Activated T-cell treated with anti-CD3 and anti-CD28 coated beads for 1 hour (primary cell): ENCODE measurements around the gene KRT83.

Experiments
- DNase-seq: peaks from one replicate; pipeline ENCODE4 v3.0.0-alpha.2; 2020; ENCODE audit warnings: low read depth

Gene KRT83

DNA sequence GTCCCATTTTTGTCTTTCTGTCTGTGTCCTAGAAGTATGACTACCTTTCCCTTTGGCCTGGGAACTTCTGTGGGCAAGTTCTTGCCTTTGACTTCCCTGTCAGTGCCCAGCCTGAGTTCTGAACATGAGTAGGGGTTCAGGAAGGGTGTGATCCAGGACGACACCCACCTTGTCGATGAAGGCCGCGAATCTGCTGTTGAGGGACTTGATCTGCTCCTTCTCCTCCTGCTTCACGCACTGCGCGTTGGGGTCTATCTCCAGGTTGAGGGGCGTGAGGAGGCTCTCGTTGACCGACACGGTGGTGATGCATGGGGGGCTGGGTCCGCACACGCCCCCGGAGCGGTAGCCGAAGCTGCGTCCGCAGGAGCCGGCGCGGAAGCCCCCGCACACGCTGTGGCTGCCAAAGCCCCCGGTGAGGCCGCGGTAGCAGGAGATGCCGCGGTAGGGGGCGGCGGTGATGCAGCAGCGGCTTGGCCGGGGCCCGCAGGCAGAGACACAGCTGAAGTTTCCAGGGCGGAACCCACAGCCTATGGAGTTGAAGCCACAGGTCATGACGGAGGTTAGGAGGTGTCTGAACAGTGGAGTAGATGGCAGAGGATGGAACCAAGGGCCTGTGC is at the start of gene KRT83:
TSS of gene KRT83 (minus strand) at position 615 of the 617 bp plus-strand sequence. CDS start at position 552, 63 bp downstream.
- no peak for DNase-seq

DNA sequence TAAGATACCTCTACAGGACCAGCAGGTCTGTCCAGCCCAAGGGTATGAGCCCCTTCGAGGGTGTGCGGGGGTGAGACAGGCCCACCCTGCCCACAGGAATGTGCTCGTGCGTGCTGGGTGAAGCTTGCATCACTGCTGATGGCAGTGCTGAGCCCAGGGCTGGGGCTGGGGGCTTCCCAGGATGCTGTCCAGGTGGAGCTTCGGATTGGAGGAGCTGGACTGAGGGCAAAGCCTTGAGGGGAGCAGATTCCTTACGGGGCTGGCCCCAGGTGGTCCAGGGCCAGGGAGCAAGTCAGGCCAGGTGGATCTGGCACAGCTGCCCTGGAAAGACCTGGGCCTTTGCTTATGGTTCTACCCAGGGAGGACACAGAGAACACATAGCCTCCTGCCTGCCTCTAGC is 48.6 kb upstream of the KRT83 start:
- DNase-seq = no peak

- no peak for DNase-seq
Observed at GRCh38 chr12:52369211-52369610, 48.0 kb upstream of the KRT83 start.

- no peak for DNase-seq
Observed at GRCh38 chr12:52368508-52368907, 47.3 kb upstream of the KRT83 start.

DNA sequence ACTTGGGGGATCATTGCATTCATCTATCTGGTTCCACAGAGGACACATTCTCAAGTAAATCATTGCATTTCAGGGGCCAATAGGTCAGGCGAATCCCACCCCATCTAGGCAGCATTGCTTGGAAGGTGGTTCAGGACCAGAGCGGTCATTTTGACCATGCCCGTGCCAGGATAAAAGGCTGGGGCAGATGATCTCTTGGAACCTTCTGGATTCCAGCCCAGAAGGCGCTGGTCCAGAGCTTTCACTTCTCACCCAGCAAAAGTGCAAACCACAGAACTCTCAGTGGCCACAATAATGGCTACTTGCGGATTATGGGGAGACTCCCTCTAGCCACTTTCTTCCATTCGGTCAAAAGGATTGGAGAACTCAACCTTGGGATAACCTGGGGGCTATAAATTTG is 46.7 kb upstream of the KRT83 start:
- DNase-seq = no peak

DNA sequence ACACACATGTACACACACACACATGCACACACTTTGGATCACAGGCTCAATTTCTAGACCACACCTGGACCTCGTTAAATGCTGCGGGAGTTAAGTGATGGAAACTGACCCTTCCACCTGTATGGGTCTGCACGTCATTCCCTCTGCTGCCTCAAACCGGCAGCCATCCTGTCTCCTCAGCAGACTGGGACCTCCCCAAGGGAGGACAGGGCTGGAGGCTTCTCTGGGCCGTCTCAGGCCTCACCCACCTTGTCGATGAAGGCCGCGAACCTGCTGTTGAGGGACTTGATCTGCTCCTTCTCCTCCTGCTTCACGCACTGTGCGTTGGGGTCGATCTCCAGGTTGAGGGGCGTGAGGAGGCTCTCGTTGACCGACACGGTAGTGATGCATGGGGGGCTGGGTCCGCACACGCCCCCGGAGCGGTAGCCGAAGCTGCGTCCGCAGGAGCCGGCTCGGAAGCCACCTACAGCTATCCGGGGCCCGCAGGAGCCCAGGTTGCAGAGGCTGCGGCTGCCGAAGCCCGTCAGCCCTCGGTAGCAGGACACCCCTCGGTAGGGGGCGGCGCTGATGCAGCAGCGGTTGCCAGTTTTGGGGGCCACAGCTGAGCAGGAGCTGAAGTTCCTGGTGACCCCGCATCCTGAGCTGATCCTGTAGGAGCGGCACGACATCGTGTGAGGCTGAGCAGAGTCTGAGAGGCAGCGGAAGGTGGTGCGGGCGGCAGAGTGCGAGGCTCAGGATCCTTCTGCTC is 45.7 kb upstream of the KRT83 start, which contains the start of gene KRT85:
TSS of gene KRT85 (minus strand) at position 744 of the 748 bp plus-strand sequence. CDS start at position 668, 76 bp downstream.
- DNase-seq = no peak

GRCh38 chr12:52364901-52365489 is 43.8 kb upstream of the KRT83 start:
- no peak for DNase-seq

DNA sequence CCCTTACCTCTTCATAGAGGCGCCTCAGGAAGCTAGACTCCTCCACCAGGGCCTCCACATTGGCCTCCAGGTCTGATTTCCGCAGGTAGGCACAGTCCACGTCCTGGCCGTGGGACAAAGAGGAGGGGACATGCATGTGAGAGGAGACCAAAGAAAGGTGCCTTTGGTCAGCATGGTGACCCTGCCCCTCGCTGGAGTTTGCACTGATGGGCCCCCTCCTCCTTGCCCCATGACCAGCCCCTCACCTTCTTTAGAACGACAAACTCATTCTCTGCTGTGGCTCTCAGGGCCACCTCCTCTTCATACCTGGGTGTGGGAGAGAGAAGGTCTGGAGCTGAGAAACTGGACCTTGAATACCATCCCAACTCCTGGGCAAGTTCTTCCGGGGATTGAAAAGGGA is 42.9 kb upstream of the KRT83 start:
- no peak for DNase-seq

DNA sequence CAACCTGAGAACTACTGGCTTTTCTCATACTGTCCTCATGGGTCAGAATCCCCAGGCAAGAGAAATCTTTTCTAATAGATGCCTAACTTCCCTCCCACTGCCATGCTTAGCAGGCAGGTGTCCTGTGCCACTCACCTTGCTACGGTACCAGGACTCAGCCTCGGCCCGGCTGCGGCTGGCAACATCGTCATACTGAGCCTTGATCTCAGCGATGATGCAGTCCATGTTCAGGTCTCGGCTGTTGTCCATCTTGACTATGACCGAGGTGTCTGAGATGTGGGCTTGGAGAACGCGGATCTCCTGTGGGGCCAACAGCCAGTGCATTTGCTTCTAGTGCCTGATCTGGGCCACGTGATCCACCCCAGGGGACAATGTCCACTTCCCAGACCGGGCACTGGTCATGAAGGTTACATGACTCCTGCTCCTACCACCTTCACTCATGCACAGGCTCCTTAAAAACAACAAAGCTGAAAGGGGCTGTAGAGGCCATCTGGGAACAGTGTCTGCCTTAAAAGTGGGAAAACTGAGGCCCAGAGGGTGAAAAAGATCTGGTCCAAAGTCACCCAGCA is 42.0 kb upstream of the KRT83 start:
- no peak for DNase-seq

DNA sequence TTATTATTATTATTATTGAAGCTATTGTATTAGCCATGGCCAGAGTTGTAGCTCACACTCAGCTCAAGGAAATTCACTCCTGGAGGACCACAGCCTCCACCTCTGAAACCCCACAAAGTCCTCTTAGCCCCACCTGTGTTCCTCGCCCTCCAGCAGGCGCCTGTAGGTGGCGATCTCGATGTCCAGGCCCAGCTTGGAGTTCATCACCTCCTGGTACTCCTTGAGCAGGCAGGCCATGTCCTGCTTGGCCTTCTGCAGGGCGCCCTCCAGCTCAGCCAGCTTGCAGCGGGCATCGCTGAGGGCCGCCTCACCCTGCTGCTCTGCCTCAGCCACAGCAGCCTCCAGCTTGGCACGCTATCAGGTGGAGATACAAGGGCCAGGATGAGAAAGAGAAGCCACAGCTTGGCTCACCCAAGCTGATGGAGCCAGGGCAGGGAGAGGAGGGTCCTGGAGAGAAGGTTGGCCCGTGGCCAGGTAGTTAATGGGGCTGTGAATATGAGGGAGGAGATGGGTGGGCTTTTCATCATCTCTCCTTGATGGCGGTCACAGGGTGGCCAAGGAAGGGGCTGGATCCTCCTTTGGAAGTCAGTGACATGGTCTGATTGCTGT is 41.0 kb upstream of the KRT83 start:
- DNase-seq = no peak

- no peak for DNase-seq
Observed at GRCh38 chr12:52361553-52361952, 40.4 kb upstream of the KRT83 start.

GRCh38 chr12:52360663-52361271 is 39.6 kb upstream of the KRT83 start:
- DNase-seq = no peak

- no peak for DNase-seq
Observed at GRCh38 chr12:52360106-52360662, 39.0 kb upstream of the KRT83 start.

DNA sequence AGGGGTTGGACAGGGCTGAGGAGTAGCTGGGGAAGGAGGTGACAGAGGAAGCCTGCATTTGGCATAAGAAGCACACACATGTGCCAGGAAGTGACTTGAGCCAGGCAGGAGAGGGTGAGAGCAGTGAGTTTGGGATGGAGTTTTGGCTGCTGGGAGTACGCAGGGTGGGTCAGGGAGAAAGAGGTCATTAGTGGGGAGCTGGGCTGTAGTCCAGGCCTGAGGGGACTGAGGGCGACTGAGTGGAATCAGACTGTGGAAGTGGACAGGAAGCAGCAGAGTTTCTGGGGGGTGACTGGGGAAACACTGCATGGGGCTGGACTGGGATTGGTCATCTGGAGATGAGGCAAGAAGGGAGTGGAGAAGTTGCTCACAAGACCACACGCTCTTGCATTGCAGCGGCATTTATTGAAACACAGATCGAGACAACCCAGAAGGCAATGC is 38.4 kb upstream of the KRT83 start:
- no peak for DNase-seq

DNA sequence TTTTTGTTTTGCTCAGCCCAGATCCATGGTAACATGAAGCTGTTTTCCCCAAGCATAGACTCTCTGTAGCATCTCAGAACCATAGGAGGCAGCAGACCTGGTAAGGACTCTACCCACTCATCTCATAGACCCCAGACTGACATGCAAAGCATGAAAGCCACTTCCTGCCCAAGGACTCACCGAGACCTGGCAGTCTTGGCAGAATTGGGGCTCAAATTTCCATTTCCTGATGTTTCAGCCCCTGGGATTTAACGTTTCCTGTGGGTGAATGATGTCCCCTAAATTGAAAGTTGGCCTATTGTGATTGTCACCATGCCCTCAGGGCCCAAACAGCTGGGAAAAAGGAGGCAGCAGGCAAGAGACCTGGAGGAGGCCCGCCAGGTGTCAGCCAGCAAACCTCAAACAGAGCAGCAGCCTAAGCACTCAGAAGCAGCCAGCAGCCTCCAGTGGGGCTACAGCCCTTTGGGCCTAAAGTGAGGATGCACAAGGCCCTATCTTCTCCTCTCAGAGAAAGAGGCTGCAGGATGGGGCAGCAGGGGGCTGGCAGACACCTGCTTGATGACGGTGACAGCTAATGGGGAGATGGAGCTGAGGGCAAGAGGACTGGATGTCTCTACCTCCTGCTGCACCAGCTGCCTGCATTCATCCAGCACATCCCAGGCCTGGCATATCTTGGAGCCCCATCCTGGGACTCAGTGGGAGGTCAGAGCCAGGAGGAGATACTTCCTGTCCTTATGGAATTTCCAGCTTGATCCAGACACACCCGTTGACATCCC is 37.6 kb upstream of the KRT83 start:
- no peak for DNase-seq

DNA sequence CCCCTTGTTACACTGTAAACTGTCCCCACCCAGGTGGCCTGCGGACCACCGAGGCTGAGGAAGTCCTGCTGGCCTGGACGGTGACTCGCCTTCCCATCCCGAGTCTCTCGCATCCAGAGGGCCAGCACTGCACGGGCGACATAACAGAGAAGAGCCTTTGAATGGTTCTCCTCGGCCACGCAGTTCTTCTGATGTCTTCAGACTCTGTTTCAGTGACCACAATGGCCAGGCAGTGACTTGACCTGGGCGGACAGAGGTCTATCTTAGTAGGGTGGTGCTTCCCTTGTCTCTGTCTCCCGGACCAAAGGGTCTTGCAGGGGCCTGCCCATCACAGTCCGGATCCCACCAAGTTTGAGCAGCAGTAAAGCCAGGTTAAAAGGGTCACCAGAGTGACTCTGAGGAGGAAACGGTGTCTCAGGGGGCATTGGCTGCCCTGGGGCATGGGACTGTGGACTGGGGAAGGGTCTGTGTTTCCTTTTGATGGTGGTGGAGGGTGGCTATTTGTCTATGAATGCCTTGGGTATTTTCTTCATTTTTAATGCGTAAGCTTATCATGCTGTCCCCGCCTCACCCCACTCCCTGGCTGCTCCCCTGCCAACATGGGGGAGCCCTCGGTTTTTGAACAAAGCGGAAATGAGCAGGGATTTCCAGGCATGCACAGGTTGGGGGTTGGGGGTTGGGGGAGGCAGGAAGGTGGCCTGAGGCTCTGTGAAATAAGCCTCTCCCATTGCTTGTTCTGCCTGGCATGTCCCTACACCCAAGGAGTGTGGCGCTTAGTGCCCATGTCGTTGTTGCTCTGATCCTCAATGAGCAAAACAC is 35.8 kb upstream of the KRT83 start:
- DNase-seq = no peak

DNA sequence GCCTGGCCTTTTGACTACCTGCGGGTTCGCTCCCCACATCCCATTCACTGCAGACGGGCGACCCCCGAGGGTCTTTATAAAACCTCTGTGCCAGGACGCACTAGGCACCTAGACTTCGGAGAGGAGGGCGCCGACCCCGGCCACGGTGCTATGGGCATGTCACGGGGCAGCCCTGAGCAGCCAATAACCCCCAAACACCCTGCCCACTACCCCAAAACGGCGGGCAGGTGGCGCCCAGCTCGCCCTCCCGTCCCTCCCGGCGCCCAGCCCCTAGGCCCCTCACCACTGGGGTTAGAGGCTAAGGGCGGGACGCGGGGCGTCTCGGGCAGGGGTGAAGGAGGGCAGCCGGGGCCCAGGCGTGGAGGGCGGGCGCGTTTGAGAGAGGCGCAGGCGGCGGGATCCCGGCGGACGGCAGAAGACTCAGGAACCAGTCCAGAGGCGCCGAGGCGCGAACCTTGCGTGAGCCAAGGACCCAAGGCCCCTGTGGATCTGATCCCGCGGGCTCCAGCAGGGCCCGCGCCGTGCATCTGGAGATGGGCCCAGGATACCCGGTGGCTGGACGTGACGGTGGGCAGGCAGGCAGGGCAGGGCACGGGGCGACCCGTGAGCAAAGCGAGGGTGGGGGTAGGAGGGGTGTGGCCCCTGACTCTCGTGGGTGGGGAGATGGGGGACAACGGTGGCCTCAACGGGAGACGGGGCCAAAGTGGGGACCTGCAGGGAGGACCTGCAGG is 35.0 kb upstream of the KRT83 start:
- DNase-seq = no peak

DNA sequence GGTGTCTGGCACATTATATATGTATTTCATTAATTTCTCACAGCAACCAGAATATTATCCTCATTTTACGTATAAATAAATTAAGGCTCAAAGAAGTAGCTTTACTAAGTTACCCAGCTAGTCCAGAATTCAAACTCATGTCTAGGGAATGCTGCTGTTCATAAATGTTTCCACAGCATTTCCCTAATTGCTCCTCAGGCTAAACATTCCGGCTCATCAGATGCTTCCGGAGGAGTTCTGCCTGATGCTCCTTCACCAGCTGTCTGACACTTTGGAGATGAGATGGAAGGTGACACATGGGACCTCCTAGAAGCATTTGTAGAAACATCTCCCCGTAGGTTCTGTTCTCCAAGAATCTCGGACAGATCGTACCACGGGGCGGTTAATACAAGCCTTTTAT is 34.0 kb upstream of the KRT83 start:
- no peak for DNase-seq

DNA sequence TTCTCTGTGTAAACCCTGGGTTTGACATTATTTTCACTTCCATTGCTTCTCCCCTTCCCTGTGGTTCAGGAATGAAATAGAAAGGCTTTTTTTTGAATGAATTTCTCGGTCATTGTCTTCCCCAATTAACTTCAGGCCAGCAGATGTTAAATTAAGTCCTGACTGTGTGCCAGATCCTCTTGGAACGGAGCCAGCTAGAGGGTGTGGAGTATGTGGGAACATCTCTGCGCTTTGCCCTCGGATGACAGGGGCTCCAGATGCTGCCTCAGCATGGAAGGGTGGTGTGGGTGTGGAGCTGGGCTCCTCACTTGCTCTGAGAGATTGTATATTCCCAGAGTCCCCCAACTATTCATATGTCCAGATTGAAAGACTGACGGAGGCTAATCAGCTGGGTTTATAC is 33.0 kb upstream of the KRT83 start:
- no peak for DNase-seq
